DMS 273 treated with DMSO at 0.1 percent for 48 hours (cell line): Measurements from ENCODE around the gene IL17B.

Source experiments
- DNase-seq: peaks from one replicate; lab custom pipeline; 2025; lab: John Stamatoyannopoulos, UW

IL17B gene

GRCh38 chr5:149379177-149379761 is at the start of gene IL17B:
IL17B (minus strand) TSS chr5:149379292; CDS start chr5:149379225, 67 bp downstream.
- DNase-seq: no peak

DNA sequence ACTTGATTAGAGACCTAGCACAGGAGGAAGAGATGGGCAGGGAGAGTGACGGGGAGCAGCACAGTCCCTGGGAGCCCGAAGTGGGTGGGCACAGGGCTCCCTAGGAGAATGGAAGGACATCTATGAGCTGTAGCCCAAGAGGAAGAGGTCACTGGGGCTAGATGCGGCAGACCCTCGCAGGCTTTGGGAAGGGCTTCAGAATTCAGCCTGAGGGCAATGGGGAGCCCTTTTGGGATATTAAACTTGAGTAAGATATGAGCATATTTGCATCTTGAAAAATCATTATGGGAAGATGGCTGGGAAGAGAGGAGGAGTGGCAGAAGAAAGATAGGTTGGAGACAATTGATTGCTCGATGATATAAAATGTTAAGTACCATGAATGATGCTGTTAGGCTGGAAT is 48.9 kb upstream of the IL17B start:
- no peak for DNase-seq

DNA sequence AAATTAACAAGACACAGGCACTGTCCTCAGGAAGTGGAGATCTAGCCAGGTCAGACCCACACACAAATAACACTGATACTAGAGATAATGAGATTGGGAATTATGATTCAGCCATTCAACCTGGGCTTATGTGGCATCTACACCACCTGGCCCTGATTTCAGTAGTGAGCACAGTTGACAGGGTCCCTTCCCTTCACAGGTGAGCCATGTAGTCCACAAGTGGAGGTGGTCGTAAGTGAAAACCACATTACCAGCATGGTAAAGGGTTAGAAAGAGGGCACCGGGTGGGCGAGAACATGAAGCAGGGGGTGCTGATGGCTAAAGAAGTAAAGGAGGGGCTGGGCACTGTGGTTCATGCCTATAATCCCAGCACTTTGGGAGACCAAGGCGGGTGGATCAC is 48.3 kb upstream of the IL17B start:
- DNase-seq: no peak

- DNase-seq: no peak
Observed at GRCh38 chr5:149426931-149427330, 47.8 kb upstream of the IL17B start.

DNA sequence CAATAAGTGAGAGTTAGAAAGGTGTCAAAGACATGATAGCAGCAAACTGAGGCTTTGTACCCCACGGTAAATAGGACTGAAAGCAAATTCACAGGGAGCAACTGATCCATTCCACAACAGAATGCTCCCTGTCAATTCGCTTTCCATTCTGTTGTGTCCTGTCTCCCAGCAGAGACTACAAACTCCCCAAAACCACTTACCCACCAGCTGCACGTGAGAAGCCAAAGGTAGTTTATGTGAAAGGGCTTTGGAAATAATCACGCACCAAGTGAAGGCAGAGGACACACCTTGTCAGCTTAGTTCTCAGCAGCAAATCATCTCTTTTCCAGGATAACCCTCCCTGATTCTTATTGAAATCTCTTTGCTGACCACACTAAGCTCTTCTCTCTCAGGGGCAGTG is 46.6 kb upstream of the IL17B start:
- no peak for DNase-seq

DNA sequence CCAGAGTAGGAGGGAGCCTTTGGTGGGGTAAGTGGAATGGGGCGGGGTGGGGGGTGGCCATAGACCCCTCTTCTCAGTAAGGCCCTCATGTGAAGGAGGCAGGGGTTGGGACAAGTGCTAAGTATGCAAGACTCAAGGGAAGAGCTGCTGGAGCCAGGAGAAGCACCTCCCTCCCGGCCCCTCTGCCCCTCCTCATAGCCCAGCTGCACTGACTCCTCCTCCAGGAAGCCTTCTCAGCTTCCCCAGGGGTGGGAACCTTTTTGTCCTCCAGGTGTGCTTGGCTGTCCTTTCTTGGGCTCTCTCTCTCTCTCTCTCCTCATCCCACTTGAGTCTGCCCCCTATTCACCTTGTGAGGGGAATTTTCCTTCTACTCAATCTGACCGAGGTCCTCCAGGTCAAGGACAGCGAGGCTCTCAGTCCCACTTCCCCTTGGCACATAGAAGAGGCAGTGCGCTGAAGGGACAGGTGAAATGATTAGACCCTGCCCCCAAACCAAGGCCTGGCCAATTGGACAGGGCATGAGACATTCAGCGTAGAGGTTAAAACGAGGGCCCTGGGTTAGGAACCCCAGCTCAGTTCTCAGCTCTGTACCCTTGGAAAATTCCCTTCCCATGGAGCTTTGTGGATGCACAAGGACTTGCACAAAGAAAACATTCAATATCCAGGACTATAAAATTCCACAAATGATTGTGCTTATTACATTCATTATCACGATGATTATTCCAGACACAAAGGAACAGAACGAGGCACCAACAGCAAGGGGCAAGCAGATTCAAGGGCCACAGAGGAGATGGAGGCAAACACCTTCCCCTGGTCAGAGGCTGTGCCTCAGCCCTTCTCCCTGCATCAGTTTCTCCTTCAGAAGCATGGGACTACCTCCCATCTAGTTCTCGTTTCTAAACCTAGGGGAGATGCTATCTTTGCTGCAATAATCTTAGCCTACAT is 45.6 kb upstream of the IL17B start:
- DNase-seq: no peak

GRCh38 chr5:149423794-149424268 is 44.7 kb upstream of the IL17B start:
- no peak for DNase-seq

- no peak for DNase-seq
Observed at GRCh38 chr5:149423049-149423793, 44.1 kb upstream of the IL17B start.

DNA sequence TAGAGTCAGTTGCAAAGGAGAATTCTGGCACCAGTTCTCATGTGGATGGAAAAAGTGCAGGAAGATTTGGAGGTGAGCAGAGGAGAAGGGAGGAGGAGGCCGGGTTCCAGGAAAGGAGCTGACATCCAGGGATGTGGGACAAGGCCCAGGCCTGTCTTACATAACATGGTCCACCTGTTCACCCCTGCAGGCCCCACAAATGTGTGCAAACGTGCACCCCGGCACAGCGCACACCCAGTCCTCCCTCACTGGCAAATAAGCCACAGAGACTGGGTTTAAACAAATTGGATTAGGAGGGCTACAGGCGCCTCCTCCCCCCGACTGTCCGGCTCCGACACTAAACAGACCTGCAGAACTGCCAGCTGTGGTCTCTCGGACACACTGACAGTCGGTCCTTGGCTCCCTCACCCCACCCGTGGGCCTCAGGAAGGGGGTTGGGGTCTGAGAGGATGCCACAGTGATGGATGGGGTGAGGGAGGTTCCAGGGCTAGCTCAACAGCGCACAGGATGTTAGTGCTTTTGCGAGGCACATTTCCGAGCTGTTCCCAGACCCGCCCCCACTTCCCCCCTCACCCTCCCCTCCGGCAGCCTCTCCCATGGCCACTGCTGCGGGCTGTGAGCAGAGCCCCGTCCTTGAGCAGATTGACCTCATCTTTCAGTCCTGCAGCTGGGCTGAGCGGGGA is 43.4 kb upstream of the IL17B start:
- no peak for DNase-seq

DNA sequence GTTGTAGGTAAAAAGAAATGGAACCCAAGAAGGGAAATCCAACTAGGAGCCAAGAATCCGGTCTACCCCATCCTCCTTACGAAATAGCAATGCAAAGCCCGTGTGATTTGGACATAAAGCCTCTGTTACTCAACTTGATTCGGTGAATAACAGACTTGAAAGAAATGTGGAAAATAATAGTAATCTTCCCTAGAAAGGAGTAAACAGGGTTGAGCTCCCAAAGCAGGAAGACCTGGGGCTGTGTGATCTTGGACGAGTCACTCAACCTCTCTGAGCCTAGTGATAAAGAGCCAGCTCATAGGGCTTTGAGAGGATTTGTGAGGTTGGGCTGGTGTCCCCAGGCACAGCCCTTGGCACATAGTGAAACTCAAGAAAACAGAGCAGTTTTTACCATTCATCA is 42.7 kb upstream of the IL17B start:
- DNase-seq: no peak

- DNase-seq: no peak
Observed at GRCh38 chr5:149421372-149421685, 42.2 kb upstream of the IL17B start.

DNA sequence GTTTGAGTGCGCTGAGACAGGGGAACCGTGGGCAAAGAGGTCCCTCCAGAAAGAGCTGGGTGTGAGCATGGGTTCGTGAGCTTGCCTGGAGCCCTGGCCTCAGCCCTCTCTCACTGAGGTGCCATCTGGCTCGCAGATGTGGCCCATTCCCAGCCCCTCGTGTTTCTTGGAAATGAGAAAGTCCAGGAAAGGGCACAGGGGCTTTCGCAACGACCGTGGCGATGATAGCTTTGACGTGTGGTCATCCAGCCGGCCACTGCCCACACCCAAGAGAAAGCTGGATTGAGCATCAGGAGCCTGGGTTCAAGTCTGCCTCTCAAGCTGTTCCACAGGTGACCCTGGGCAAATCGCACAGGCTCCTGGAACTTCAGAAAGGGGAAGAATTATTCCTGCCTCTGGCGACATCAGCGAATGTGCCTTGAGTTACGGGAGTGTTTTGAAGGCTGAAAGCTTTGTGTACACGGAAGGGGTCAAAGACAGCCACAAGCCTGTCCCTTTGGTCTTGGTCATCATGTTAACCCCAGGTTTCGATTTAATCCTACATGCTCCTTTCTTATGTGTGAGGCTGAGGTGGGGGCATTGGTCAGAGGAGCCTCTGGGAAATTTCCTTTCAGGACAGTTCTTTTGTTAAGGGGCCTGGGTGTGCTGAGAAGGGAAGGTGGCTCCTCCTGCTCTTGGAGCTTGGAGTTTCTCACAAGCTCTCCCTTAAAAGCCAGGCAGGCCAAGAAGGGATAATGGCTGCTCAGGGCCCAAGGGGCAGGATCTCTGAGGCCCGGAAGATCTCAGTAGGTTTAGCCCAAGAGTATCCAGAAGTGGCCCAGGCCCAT is 41.7 kb upstream of the IL17B start:
- no peak for DNase-seq

GRCh38 chr5:149419859-149420544 is 40.9 kb upstream of the IL17B start:
- DNase-seq: no peak

GRCh38 chr5:149419532-149419858 is 40.4 kb upstream of the IL17B start:
- no peak for DNase-seq

- no peak for DNase-seq
Observed at GRCh38 chr5:149418910-149419531, 39.9 kb upstream of the IL17B start.

- DNase-seq: no peak
Observed at GRCh38 chr5:149417711-149418368, 38.7 kb upstream of the IL17B start.

DNA sequence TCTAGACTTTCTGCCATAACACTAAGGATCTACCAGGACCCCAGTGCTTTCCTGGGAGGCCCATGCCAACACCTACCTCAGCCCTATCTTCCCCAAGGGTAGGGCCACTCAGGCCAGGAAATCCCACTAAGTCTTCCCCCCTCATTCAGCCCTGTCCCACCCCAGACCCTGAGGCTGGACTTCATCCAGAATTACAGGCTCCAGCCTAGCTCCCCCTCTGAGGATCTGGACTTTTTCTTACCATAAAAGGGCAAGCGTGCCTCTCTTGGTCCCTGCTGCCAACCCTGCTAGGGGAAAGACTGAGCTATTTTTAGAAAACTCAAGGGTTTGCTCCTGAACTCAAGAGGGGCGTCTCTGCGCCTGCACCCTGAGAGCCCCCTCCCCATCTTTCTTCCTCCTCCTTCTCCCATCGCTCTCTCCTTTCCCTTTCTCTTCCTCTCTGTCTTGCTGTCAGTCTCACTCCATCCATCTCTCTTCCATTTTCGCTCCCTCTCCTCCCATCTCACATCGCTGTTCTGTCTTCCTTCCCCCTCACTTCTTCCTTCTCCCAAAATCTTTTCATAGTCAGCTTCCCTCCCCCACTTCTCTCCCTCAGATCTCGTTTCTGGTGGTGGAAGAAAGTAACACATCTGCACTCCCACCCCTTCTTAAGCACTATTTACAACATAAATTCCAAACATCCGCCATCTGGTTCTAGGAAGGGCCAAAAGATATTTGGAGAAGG is 38.1 kb upstream of the IL17B start:
- DNase-seq: peak; percentile 37

GRCh38 chr5:149415066-149415967 is 36.2 kb upstream of the IL17B start:
- no peak for DNase-seq
